ENCODE measurements around the gene PTPA.

PTPA gene

DNA sequence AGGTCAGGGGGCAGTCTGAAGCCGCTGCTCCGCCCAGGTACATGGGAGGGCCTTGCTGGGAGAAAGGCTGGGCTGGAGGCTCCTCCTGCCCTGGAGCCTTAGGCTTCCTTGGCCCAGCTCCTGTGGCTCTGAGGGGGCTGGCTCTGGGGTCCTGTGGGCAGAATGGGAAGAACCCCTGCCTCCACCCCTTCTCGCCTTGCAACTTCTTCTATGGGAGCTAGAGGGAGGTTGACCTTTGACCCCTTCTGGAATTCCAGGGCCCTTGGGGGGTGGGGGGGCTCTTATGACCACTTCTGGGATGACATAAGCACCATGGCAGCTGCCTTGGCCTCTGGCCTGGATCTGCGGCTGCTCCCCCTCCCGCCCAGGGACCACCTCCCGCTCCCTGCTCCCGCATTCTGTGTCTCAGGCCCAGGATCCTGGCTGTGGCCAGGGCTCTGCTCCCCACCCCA is 34.7 kb downstream of the PTPA start:
- ChIA-PET POLR2A (ENCODE audit: low non-redundant PET) (no interaction called here), CTCF (interaction anchor here (0.6 to 5.4 kb wide), 2 partner anchors 28 to 66 kb away, joined by 3 to 63 read pairs; no protein-coding TSS in a partner anchor)
- peak overlapping the region; percentile 100 for H3K27ac ChIP-seq
- DNase-seq (ENCODE audit: low spot score) = no peak
- TF ChIP-seq CTCF (conservative IDR thresholded peaks at IDR 0.05; ENCODE audit: low read depth) = no peak

GRCh38 chr9:129146441-129146941 is 35.3 kb downstream of the PTPA start:
- ChIA-PET CTCF (interaction anchor here (0.6 to 5.4 kb wide), 4 partner anchors 27 to 575 kb away, joined by 3 to 63 read pairs (median 4); no protein-coding TSS in a partner anchor), POLR2A (ENCODE audit: low non-redundant PET) (no interaction called here)
- peak overlapping the region; percentile 100 for H3K27ac ChIP-seq
- TF ChIP-seq CTCF (conservative IDR thresholded peaks at IDR 0.05; ENCODE audit: low read depth) = no peak
- DNase-seq (ENCODE audit: low spot score) = no peak

- no peak for DNase-seq (ENCODE audit: low spot score)
- peak overlapping the region; percentile 100 for H3K27ac ChIP-seq
- ChIA-PET CTCF (interaction anchor here (0.6 to 0.7 kb wide), 2 partner anchors 230 to 513 kb away, joined by 4 read pairs; no protein-coding TSS in a partner anchor), POLR2A (ENCODE audit: low non-redundant PET) (no interaction called here)
- no peak for TF ChIP-seq CTCF (conservative IDR thresholded peaks at IDR 0.05; ENCODE audit: low read depth)
Observed at GRCh38 chr9:129148463-129149204, 37.4 kb downstream of the PTPA start.

GRCh38 chr9:129149442-129149841 is 38.2 kb downstream of the PTPA start:
- ChIA-PET CTCF (interaction anchor here (0.7 kb wide), 1 partner anchor 512 kb away, joined by 4 read pairs; no protein-coding TSS in a partner anchor), POLR2A (ENCODE audit: low non-redundant PET) (no interaction called here)
- no peak for DNase-seq (ENCODE audit: low spot score)
- no peak for TF ChIP-seq CTCF (conservative IDR thresholded peaks at IDR 0.05; ENCODE audit: low read depth)
- H3K27ac ChIP-seq = peak overlapping the region; percentile 100

GRCh38 chr9:129150122-129150521 is 38.9 kb downstream of the PTPA start:
- no peak for DNase-seq (ENCODE audit: low spot score)
- H3K27ac ChIP-seq = peak overlapping the region; percentile 17; the same call in 1 of the 2 replicates
- ChIA-PET CTCF (no interaction called here), POLR2A (ENCODE audit: low non-redundant PET) (no interaction called here)
- TF ChIP-seq CTCF (conservative IDR thresholded peaks at IDR 0.05; ENCODE audit: low read depth) = no peak

DNA sequence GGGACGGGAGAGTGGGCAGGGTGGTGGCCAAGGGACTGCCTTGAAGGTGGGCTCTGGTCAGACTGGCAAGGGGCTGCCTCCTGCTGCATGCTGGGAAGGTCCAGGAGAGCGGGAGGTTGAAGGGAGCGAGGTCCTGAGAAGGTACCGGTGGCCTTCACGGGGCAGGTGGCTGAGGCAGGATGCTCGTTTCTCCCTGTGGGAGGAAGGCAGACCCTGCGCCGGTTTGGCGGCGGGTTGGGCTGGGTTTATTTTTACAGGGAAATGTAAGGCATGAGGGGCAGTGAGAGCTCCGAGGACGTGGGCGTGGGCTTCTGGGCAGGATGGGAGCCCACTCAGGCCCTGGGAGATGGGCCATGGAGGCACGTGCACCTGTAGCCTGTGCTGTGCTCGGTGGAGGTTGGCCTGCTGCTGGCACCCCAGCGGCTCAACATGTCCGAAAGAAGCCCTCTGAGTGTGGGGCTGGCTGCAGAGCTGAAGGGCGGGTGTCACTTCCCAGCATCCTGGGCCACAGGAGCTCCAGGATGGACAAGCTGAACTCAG is 39.5 kb downstream of the PTPA start:
- ChIA-PET CTCF (interaction anchor here (2.3 to 3.4 kb wide), 2 partner anchors 8 to 23 kb away, joined by 11 to 14 read pairs; no protein-coding TSS in a partner anchor), POLR2A (ENCODE audit: low non-redundant PET) (no interaction called here)

More for the DNA sequence above, 39.5 kb downstream of the PTPA start:
- TF ChIP-seq CTCF (conservative IDR thresholded peaks at IDR 0.05; ENCODE audit: low read depth) = no peak
- DNase-seq (ENCODE audit: low spot score) = no peak
- H3K27ac ChIP-seq = peak overlapping the region; percentile 17; the same call in 1 of the 2 replicates
